ENCODE results near the gene TOMM5.

GRCh38 chr9:37554318-37554717, 38.1 kb downstream of the TOMM5 start:
- TF ChIP-seq POLR2AphosphoS5 (IDR thresholded peaks at IDR 0.05; ENCODE audit: low read depth, low read length) (no peak), SIN3A (IDR thresholded peaks at IDR 0.05; ENCODE audit: borderline replicate concordance, insufficient read depth, low read length) (no peak), TAF1 (IDR thresholded peaks at IDR 0.05; ENCODE audit: borderline replicate concordance, insufficient read depth, low read length) (no peak), REST (IDR thresholded peaks at IDR 0.05; ENCODE audit: insufficient read depth in 1 of 2, low read depth in 2 of 2, low read length in 2 of 2) (no peak), FOXP2 (optimal IDR thresholded peaks at IDR 0.05; ENCODE audit: borderline replicate concordance, extremely low read depth, extremely low read length, insufficient read depth) (no peak)

All from PFSK-1 (cell line).